ENCODE measurements around the gene ASB6.

The ASB6 gene

DNA sequence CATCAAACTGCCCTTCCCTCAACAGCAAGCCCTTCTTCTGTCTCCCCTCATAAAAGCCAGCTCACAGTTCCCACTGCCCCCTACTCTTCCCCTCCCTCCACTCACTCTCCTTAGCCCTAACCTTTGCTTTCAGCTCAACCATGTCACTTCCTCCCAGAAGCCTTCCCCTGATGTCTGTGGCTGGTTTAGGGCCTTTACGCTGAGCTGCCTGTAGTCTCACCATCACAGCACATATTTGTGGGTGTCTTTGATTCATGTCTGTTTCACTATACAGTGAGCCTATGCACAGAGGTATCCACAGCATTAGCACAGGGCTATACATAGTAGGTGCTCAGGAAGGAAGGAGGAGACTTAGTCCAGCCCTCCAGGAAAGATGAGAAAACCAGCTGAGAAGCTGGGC, 55.7 kb downstream of the ASB6 start:
- DNase-seq (ENCODE audit: low read depth, low spot score) = no peak

- no peak for DNase-seq (ENCODE audit: low read depth, low spot score)
These were observed 56.6 kb downstream of the ASB6 start for GRCh38 chr9:129585352-129585751.
